Motor neuron (in vitro differentiated cells): Measurements from ENCODE around the gene PIK3C2B. TPM values are rescaled to one million over a fixed set of nuclear protein-coding genes. Genes with fewer than 3 reads are reported as not detected.
A peak's percentile ranks its signal among the peaks of the same experiment; 100 is the strongest.

Experiments
- ATAC-seq, 8 experiments: fragments of 200-7000 bp; cut with Tn5 transposase; replicated peaks in 6 of 8; 2 replicates each; pipeline ENCODE4 v1.8.0; 2021; ENCODE audit warnings: mild to moderate bottlenecking in 8 of 8, moderate library complexity in 8 of 8
- H3K27ac ChIP-seq, 2 donors: fragments of 250-450 bp; sonication (Bioruptor Pico); 2 replicates each; pipeline ENCODE4 v1.9.0; 2021; ENCODE audit warnings: antibody characterized with exemption in 2 of 2, mild to moderate bottlenecking in 2 of 2, moderate library complexity in 1 of 2
- H3K4me1 ChIP-seq, 2 donors: fragments of 250-450 bp; sonication (Bioruptor Pico); replicated peaks in 1 of 2; 2 replicates each; pipeline ENCODE4 v1.6.1; 2021; ENCODE audit warnings: antibody characterized with exemption in 2 of 2, mild to moderate bottlenecking in 2 of 2, moderate library complexity in 1 of 2
- H3K4me3 ChIP-seq, 5 donors: fragments of 250-450 bp; sonication (Bioruptor Pico); 2 replicates each; pipeline ENCODE4 v1.9.0; 2021; ENCODE audit warnings: antibody characterized with exemption in 5 of 5, mild to moderate bottlenecking in 5 of 5, moderate library complexity in 4 of 5
- WGBS, 10 experiments: fragments of 450-650 bp; shearing (Covaris generic); methylation state at CpG; one replicate each; pipeline ENCODE4 v1.0.0; 2022; 5-methylcytosine and 5-hydroxymethylcytosine counted together
- in situ Hi-C, 9 experiments: fragments of 400-800 bp; cut with MboI; loops; one replicate each; pipeline ENCODE4 v1.15.0; 2021; ENCODE audit warnings: low sequenced_read_pairs in 9 of 9, low pct_unique_long_range_greater_than_20kb in 2 of 9; ENCODE audit not compliant: unreplicated experiment in 9 of 9
- total RNA-seq, 8 experiments: library from RNA; unstranded; fragments of 300-600 nt; gene quantifications; 2 replicates each; pipeline versions ENCODE4 v1.2.3 to v1.2.4, GENCODE V29; 2022

The PIK3C2B gene
- total RNA-seq, 8 experiments from 2014 or later, result 4.6 to 60.2 (median 23.7) TPM

DNA sequence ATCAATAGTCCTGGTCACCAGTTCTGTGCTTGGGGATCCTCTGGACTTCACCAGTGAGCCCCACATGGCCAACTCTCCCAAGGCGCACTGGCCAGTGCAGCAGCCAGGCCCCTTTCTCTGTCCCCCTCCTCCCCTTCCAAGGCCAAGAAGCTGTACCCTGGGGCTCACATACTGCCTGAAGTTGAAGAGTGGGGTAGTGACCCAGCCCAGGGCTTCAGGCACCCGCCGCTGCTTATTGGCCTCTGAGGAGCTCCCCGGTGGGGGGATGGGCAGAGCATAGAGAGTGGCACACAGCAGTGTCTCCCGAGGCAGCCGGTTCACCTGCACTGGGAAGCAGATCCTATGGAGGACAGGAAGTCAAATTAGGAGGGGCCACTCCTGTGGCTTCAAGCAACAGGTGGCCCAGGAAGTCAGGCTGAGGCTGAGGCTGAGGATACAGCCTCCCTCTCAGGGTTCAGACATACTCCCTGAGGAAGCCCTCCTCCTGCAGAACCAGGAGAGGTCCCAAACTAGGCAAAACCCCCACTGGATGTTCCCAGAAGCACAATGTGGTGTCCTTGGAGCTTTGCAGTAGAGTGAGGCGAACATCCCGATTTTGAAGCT lies 44.8 kb downstream of the PIK3C2B start:
- H3K4me1 ChIP-seq, result peaks cover 25 to 27% of the 10 kb centered on the region in 2 donors
- no peak overlapping the region for H3K4me3 ChIP-seq
- no peak for ATAC-seq
- 82 to 90% (median 84%) methylated on average over 2 to 5 of the region's 8 CpGs; no CpG with 5 or more reads in 6 of the 10 experiments for whole genome bisulfite sequencing, 10 experiments
- in situ Hi-C loops, result loop anchor here in 7 of 9 experiments (5.0 to 10.0 kb wide), 2 partner anchors 53 to 55 kb away; no protein-coding TSS in a partner anchor
- H3K27ac ChIP-seq, result no peak overlapping the region

DNA sequence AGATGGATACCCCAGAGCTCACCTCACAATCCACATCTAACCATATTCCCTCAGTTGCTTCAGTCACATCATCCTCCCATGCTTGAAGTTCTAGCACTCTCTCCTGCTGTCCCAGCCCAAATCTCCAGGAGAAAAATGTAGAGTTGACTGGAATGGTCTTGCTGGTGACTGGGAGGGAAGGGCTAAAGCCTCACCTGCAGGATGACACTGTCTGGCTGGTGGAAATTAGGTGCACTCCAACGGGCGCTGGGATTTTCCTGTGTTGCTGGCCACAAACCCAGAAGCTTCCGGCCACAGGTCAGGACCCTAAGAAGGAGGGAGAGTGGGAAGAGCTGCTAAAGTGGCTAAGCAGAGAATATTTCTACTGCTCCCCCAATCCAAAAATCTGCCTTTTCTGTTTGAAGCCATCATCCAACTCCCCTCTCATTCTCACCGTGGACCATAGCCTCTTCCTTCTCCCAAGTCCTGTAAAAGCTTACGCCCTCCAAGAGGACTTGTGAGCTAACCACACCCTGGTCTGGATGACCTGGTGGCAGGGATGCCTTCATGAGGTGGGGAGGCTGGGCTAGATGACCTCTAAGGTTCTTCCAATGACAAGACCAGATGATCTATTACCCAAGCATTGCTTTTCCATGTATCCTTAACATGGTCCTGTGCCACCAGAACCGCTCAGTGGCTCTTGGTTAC lies 45.5 kb downstream of the PIK3C2B start:
- Histone ChIP-seq H3K4me3 (no peak overlapping the region), H3K27ac (no peak overlapping the region), H3K4me1 (peaks cover 19 to 20% of the 10 kb centered on the region in 2 donors)
- in situ Hi-C loops, result loop anchor here in 7 of 9 experiments (5.0 to 10.0 kb wide), 2 partner anchors 53 to 56 kb away; no protein-coding TSS in a partner anchor
- WGBS, 10 experiments, result 60 to 100% (median 95%) methylated on average over 2 to 5 of the region's 6 CpGs; no CpG with 5 or more reads in 4 of the 10 experiments
- no peak for ATAC-seq

DNA sequence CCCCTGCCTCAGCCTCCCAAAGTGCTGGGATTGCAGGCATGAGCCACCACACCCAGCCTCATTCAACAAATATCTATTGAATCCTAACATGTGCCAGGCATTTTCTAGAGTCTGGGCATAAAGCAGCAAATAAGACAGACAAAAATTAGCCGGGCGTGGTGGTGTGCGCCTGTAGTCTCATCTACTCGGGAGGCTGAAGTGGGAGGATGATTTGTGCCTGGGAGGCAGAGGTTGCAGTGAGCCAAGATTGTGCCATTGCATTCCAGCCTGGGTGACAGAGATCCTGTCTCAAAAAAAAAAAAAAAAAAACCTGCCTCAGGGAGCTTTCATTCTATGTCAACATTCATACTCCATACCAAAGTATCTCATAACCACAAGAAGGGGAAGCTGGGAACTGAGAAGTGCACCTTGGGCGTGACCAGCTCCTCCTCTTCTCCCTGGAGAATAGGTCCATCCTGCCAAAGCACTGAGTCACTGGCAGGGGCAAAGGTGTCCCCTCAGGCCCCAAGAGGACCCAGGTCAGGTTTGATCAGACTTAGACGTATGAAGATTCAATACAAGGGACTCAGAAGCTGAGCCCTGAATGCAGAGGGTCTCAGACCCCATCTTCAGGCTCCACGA lies 46.2 kb downstream of the PIK3C2B start:
- peaks cover 17 to 18% of the 10 kb centered on the region in 2 donors for H3K4me1 ChIP-seq
- in situ Hi-C loops, result loop anchor here in 7 of 9 experiments (5.0 to 10.0 kb wide), 2 partner anchors 54 to 56 kb away; no protein-coding TSS in a partner anchor
- ATAC-seq, result peak in 1 of 8 experiments; percentile 12
- no peak overlapping the region for H3K4me3 ChIP-seq
- 60 to 100% (median 94%) methylated on average over 1 to 7 of the region's 7 CpGs; no CpG with 5 or more reads in 2 of the 10 experiments for WGBS, 10 experiments
- H3K27ac ChIP-seq, result no peak overlapping the region

DNA sequence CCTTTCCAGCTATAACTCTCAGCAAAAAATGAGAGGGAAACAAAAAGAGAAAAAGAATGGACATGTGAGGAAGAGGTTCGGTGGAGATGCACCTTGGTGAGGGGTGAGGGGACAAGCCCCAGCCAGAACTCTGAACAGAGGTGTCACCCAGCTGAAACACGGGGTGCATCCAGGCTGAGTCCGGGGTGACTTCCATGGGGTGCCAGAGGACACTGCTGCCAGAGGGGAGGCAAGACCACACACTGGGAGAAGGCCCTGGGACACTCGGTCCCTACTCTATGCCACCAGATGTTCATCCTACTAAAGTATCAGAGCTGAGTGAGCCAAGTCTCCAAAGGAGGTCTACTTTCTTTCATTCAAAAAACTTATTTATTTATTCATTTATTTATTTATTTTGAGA lies 46.9 kb downstream of the PIK3C2B start:
- 0 to 86% (median 64%) methylated on average over 1 to 4 of the region's 4 CpGs; no CpG with 5 or more reads in 2 of the 10 experiments for WGBS, 10 experiments
- in situ Hi-C loops, result loop anchor here in 7 of 9 experiments (5.0 to 10.0 kb wide), 2 partner anchors 55 to 57 kb away; no protein-coding TSS in a partner anchor
- ATAC-seq, result no peak
- Histone ChIP-seq H3K4me1 (peaks cover 17 to 18% of the 10 kb centered on the region in 2 donors), H3K27ac (peak overlapping the region; percentile 60 to 76), H3K4me3 (no peak overlapping the region)

DNA sequence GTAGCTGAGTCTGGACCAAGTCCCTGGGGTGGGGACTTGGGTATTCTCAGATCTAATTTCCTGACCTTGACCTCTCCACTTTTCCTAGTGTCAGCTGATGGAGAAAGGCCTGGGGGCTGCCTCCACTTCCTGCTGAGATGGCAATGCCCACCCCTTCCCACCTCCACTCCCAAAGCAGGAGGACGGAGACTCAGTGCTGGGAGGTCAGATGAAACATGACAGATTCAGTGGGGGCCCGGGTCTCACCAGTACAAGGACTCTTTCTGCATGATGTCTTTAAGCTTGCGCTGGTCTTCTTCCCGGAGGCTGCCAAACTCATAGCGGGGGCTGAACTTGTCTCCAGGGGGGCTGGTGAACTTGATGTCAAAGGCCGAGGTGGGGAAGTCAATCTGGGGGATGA lies 47.4 kb downstream of the PIK3C2B start:
- ATAC-seq, result no peak
- Histone ChIP-seq H3K4me3 (no peak overlapping the region), H3K27ac (peak overlapping the region; percentile 60 to 76), H3K4me1 (peaks cover 17 to 18% of the 10 kb centered on the region in 2 donors)
- in situ Hi-C loops, result loop anchor here in 7 of 9 experiments (5.0 to 10.0 kb wide), 2 partner anchors 55 to 58 kb away; no protein-coding TSS in a partner anchor
- 70 to 90% (median 80%) methylated on average over 1 to 5 of the region's 6 CpGs; no CpG with 5 or more reads in 5 of the 10 experiments for WGBS, 10 experiments

DNA sequence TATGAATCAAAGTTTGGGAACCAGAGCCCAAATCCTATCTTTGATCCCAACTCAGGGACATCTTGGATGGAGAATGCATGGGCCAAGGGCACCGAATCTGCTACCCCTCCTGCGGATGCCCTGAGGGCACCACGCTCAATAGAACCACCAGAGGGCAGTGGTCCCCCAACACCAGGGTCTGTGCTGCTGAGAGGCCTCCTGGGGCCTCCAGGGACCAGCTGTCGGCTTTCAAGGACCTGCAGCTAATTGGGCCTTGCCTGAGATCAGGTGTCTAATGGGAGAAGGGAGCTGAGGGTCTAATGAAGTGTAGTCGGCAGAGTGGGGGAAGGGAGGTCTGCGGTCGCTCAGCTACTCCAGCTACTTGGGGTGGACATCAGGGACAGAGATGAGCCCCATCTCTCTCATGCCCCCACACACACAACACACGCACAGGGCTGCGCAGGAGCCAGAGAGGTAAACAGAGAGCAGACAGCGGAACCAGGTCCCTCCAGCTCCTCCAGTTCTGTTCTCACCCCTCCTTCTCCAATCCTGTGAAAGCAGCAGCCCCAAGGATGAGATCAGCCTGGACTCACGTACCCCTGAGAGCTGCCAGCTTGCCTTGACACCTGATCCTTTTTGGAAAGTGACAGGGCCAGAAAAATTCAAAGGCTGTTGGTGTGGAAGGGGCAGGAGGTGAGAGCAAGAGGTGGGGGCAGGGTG lies 48.0 kb downstream of the PIK3C2B start:
- in situ Hi-C loops, result loop anchor here in 7 of 9 experiments (5.0 to 10.0 kb wide), 2 partner anchors 56 to 58 kb away; no protein-coding TSS in a partner anchor
- peak; percentile 64 to 97 (median 96) for ATAC-seq
- no peak overlapping the region for H3K4me3 ChIP-seq
- H3K27ac ChIP-seq, result peak overlapping the region; percentile 60 to 76
- WGBS, 10 experiments, result 17 to 92% (median 45%) methylated on average over 2 to 5 of the region's 11 CpGs; no CpG with 5 or more reads in 6 of the 10 experiments
- peaks cover 17 to 18% of the 10 kb centered on the region in 2 donors for H3K4me1 ChIP-seq

DNA sequence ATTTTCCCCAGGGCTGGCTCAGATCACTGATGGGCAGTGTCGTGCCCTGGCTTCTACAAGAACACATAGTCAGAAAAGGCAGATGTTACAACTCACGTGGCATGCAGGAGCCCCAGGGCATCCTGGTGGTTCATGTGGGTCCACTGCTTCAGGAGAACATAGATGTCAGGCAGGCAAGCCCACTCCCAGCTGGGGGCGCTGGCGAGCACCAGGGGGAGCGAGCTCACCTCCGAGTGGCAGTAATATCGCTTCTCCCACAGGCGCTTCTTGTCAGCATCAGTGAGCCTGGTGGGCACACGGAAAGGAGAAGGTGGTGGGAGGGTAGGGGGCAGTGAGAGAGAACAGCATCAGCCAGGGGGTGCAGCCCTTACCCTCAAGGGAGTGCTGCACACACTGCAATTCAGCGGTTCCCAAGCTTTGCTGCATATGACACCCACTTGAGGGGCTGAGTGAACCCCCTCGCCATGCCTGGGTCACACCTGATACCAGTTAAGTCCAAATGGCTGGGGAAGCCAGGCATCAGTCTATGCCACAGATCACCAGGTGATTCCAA lies 48.7 kb downstream of the PIK3C2B start:
- WGBS, 10 experiments, result 15 to 100% (median 67%) methylated on average over 1 to 10 of the region's 11 CpGs
- ATAC-seq, result peak in 7 of 8 experiments; percentile 1 to 78 (median 5)

More for the DNA sequence above, 48.7 kb downstream of the PIK3C2B start:
- Histone ChIP-seq H3K4me3 (no peak overlapping the region), H3K27ac (no peak overlapping the region), H3K4me1 (peaks cover 17 to 18% of the 10 kb centered on the region in 2 donors)
- in situ Hi-C loops, result loop anchor here in 7 of 9 experiments (5.0 to 10.0 kb wide), 2 partner anchors 56 to 59 kb away; no protein-coding TSS in a partner anchor

Other genes starting within 250 kb of the PIK3C2B start
- 10 to 100 TPM; 11.7 to 42.0 (median 24.0) TPM for gene PLEKHA6, start 134.9 kb downstream of the PIK3C2B start, total RNA-seq
- 10 to 100 TPM; 29.7 to 87.0 (median 55.9) TPM for gene PPP1R15B, start 83.0 kb downstream of the PIK3C2B start, total RNA-seq
- gene MDM4, start 21.6 kb upstream of the PIK3C2B start, total RNA-seq, result 100 to 1,000 TPM in 1 of 8 experiments, 10 to 100 TPM in 7; 28.7 to 139 (median 40.1) TPM
- gene LRRN2, start 190.9 kb upstream of the PIK3C2B start, total RNA-seq, result 10 to 100 TPM in 3 of 8 experiments, 1 to 10 TPM in 3, under 1 TPM in 2; 0.70 to 24.4 (median 6.0) TPM